Measurements from ENCODE around the gene DSCAM. TPM values are rescaled to one million over a fixed set of nuclear protein-coding genes. Genes with fewer than 3 reads are reported as not detected.
"Not testable (repeated sequence)": the region's sequence is repeated elsewhere in the genome, so short reads cannot be mapped to it uniquely, and the experiment has no call there.

The DSCAM gene
- total RNA-seq, 1 donor from 2014 or later: not detected

- intact Hi-C loops (cut with micrococcal nuclease): no loop called here
- H3K27me3 ChIP-seq (ENCODE audit: low read depth): peaks cover 33% of the 10 kb centered on the region
- no peak for TF ChIP-seq CTCF (IDR thresholded peaks at IDR 0.05; ENCODE audit: borderline replicate concordance)
These were observed 658.9 kb downstream of the DSCAM start for GRCh38 chr21:40187946-40188654.

GRCh38 chr21:40187244-40187643 is 659.7 kb downstream of the DSCAM start:
- H3K9me3 ChIP-seq (replicated peaks): no peaks in the 10 kb centered on the region
- DNase-seq: no peak
- intact Hi-C loops (cut with micrococcal nuclease): no loop called here
- H3K4me3 ChIP-seq: no peak overlapping the region
- TF ChIP-seq CTCF (IDR thresholded peaks at IDR 0.05; ENCODE audit: borderline replicate concordance): no peak
- peaks cover 33% of the 10 kb centered on the region for H3K27me3 ChIP-seq (ENCODE audit: low read depth)
- no peaks in the 10 kb centered on the region for H3K4me1 ChIP-seq
- no peaks in the 10 kb centered on the region for H3K36me3 ChIP-seq
- no peak overlapping the region for H3K27ac ChIP-seq (replicated peaks)

More at GRCh38 chr21:40187946-40188654, 658.9 kb downstream of the DSCAM start:
- H3K36me3 ChIP-seq: no peaks in the 10 kb centered on the region
- DNase-seq: no peak
- H3K4me3 ChIP-seq: no peak overlapping the region
- H3K4me1 ChIP-seq: no peaks in the 10 kb centered on the region
- no peak overlapping the region for H3K27ac ChIP-seq (replicated peaks)
- no peaks in the 10 kb centered on the region for H3K9me3 ChIP-seq (replicated peaks)

GRCh38 chr21:40186045-40186444 is 660.9 kb downstream of the DSCAM start:
- TF ChIP-seq CTCF (IDR thresholded peaks at IDR 0.05; ENCODE audit: borderline replicate concordance): no peak
- peaks cover 33% of the 10 kb centered on the region for H3K27me3 ChIP-seq (ENCODE audit: low read depth)
- DNase-seq: no peak
- no peaks in the 10 kb centered on the region for H3K9me3 ChIP-seq (replicated peaks)
- no peaks in the 10 kb centered on the region for H3K4me1 ChIP-seq
- H3K27ac ChIP-seq (replicated peaks): no peak overlapping the region
- no peak overlapping the region for H3K4me3 ChIP-seq
- no peaks in the 10 kb centered on the region for H3K36me3 ChIP-seq
- intact Hi-C loops (cut with micrococcal nuclease): no loop called here

- DNase-seq: no peak
- TF ChIP-seq CTCF (IDR thresholded peaks at IDR 0.05; ENCODE audit: borderline replicate concordance): no peak
- H3K4me3 ChIP-seq: no peak overlapping the region
- intact Hi-C loops (cut with micrococcal nuclease): no loop called here
- H3K27me3 ChIP-seq (ENCODE audit: low read depth): peaks cover 33% of the 10 kb centered on the region
- H3K36me3 ChIP-seq: no peaks in the 10 kb centered on the region
- no peaks in the 10 kb centered on the region for H3K9me3 ChIP-seq (replicated peaks)
- no peak overlapping the region for H3K27ac ChIP-seq (replicated peaks)
- no peaks in the 10 kb centered on the region for H3K4me1 ChIP-seq
These were observed 661.8 kb downstream of the DSCAM start for GRCh38 chr21:40185208-40185607.

GRCh38 chr21:40182491-40182890 is 664.5 kb downstream of the DSCAM start:
- H3K36me3 ChIP-seq; H3K4me1 ChIP-seq; H3K9me3 ChIP-seq (replicated peaks); intact Hi-C loops (cut with micrococcal nuclease); H3K27ac ChIP-seq (replicated peaks); H3K4me3 ChIP-seq; DNase-seq: not testable (repeated sequence)
- peaks cover 30% of the 10 kb centered on the region for H3K27me3 ChIP-seq (ENCODE audit: low read depth)

GRCh38 chr21:40179166-40179565 is 667.8 kb downstream of the DSCAM start:
- intact Hi-C loops (cut with micrococcal nuclease): no loop called here

More at GRCh38 chr21:40179166-40179565, 667.8 kb downstream of the DSCAM start:
- Histone ChIP-seq H3K4me3 (no peak overlapping the region), H3K9me3 (replicated peaks) (no peaks in the 10 kb centered on the region), H3K27me3 (ENCODE audit: low read depth) (peaks cover 56% of the 10 kb centered on the region), H3K36me3 (no peaks in the 10 kb centered on the region), H3K4me1 (no peaks in the 10 kb centered on the region), H3K27ac (replicated peaks) (no peak overlapping the region)
- no peak for TF ChIP-seq CTCF (IDR thresholded peaks at IDR 0.05; ENCODE audit: borderline replicate concordance)
- no peak for DNase-seq

Measured in left ventricle myocardium inferior (tissue), 1 donor.